H1 (cell line): ENCODE measurements around the gene CPED1. TPM values are rescaled to one million over a fixed set of nuclear protein-coding genes. Genes with fewer than 3 reads are reported as not detected.

Experiments
- CTCF ChIA-PET: fragments of 300-600 bp; sonication (Branson Sonifier 250); formaldehyde crosslinking; loops from one replicate; lab custom pipeline; 2021; ENCODE audit not compliant: partially characterized antibody; lab: Charles Lee
- POLR2A ChIA-PET: fragments of 300-600 bp; sonication (Branson Sonifier 250); formaldehyde crosslinking; loops from one replicate; lab custom pipeline; 2021; ENCODE audit warnings: inconsistent platforms; ENCODE audit not compliant: partially characterized antibody; lab: Charles Lee
- DNase-seq, 2 experiments: peaks; one replicate each; pipeline versions ENCODE4 v3.0.0 to v3.0.0-alpha.2; 2010 to 2022; ENCODE audit warnings: low spot score in 2 of 2, low read depth in 1 of 2, mixed read lengths in 1 of 2
- FAIRE-seq: peaks from 2 replicates; lab custom pipeline; 2011; peaks lifted over from hg19 to GRCh38; lab: Jason Lieb, UNC
- H2AFZ ChIP-seq: 2 replicates; pipeline ENCODE4 v1.8.1; 2012; ENCODE audit warnings: low read length, inconsistent platforms
- H2AK5ac ChIP-seq: 2 replicates; pipeline ENCODE4 v1.6.1; 2013; ENCODE audit warnings: low read depth, low read length
- H2BK120ac ChIP-seq: replicated peaks from 2 replicates; pipeline ENCODE3; 2013; ENCODE audit warnings: low read depth, low read length, inconsistent platforms
- H2BK12ac ChIP-seq: 2 replicates; pipeline ENCODE4 v1.6.1; 2013; ENCODE audit warnings: low read depth, low read length
- H2BK15ac ChIP-seq: 2 replicates; pipeline ENCODE4 v1.6.1; 2013; ENCODE audit warnings: low read length
- H2BK20ac ChIP-seq: 2 replicates; pipeline ENCODE4 v1.6.1; 2013; ENCODE audit warnings: low read length
- H2BK5ac ChIP-seq: 2 replicates; pipeline ENCODE4 v1.6.1; 2013; ENCODE audit warnings: low read depth, low read length
- H3K14ac ChIP-seq: 2 replicates; pipeline ENCODE4 v1.6.1; 2013; ENCODE audit warnings: inconsistent platforms; ENCODE audit not compliant: insufficient read length
- H3K18ac ChIP-seq: 2 replicates; pipeline ENCODE4 v1.6.1; 2013; ENCODE audit warnings: low read length; ENCODE audit errors: extremely low read depth
- H3K23ac ChIP-seq: 2 replicates; pipeline ENCODE4 v1.6.1; 2013; ENCODE audit warnings: inconsistent platforms; ENCODE audit not compliant: insufficient read length
- H3K23me2 ChIP-seq: 2 replicates; pipeline ENCODE4 v1.6.1; 2013; ENCODE audit warnings: low read depth, low read length
- H3K27ac ChIP-seq: 2 replicates; pipeline ENCODE4 v1.6.1; 2011; ENCODE audit warnings: low read depth, low read length, inconsistent platforms
- H3K27me3 ChIP-seq, 4 experiments: replicated peaks in 1 of 4; 1 replicate in 1 of 4; 2 replicates in 3 of 4; pipeline versions ENCODE4 v1.6.1 to v1.8.1; 2011 to 2013; ENCODE audit warnings: low read length in 3 of 4, mild to moderate bottlenecking in 3 of 4, inconsistent platforms in 2 of 4, mixed read lengths in 2 of 4, moderate library complexity in 1 of 4; ENCODE audit not compliant: control insufficient read depth in 3 of 4, insufficient read depth in 3 of 4; ENCODE audit errors: extremely low read depth in 1 of 4
- H3K36me3 ChIP-seq, 4 experiments: 2 replicates each; pipeline versions ENCODE4 v1.6.1 to v1.8.1; 2011 to 2013; ENCODE audit warnings: mild to moderate bottlenecking in 4 of 4, low read length in 3 of 4, moderate library complexity in 2 of 4, control low read depth in 1 of 4, inconsistent platforms in 1 of 4; ENCODE audit not compliant: insufficient read depth in 4 of 4, control insufficient read depth in 2 of 4
- H3K4ac ChIP-seq: replicated peaks from 2 replicates; pipeline ENCODE3; 2013; ENCODE audit warnings: low read length, low read depth, mixed read lengths, inconsistent platforms; ENCODE audit not compliant: insufficient read length
- H3K4me1 ChIP-seq, 4 experiments: replicated peaks in 1 of 4; 1 replicate in 1 of 4; 2 replicates in 3 of 4; pipeline versions ENCODE4 v1.6.1 to v1.8.1; 2011 to 2013; ENCODE audit warnings: low read length in 3 of 4, inconsistent platforms in 2 of 4, mixed read lengths in 1 of 4; ENCODE audit not compliant: insufficient read depth in 4 of 4, control insufficient read depth in 3 of 4
- H3K4me2 ChIP-seq, 2 experiments: 2 replicates each; pipeline versions ENCODE4 v1.6.1 to v1.8.1; 2011 to 2013; ENCODE audit warnings: low read depth in 2 of 2, low read length in 2 of 2, control low read depth in 1 of 2, inconsistent platforms in 1 of 2, mild to moderate bottlenecking in 1 of 2; ENCODE audit not compliant: insufficient read depth in 1 of 2
- H3K4me3 ChIP-seq, 4 experiments: fragments of 200-600, 300-600 bp in 1 of 4; sonication (generic), shearing (Covaris generic), sonication (Bioruptor Twin) in 1 of 4; 2 replicates each; pipeline versions ENCODE4 v1.5.1 to v1.8.1; 2011 to 2016; ENCODE audit warnings: low read length in 4 of 4, low read depth in 3 of 4, control low read depth in 2 of 4, inconsistent platforms in 2 of 4, mild to moderate bottlenecking in 2 of 4, mixed read lengths in 1 of 4, moderate library complexity in 1 of 4; ENCODE audit not compliant: insufficient read depth in 2 of 4; ENCODE audit errors: extremely low read depth in 1 of 4
- H3K56ac ChIP-seq: replicated peaks from 2 replicates; pipeline ENCODE3; 2013; ENCODE audit warnings: low read depth, mild to moderate bottlenecking, mixed read lengths, low read length, inconsistent platforms; ENCODE audit not compliant: insufficient read length
- H3K79me1 ChIP-seq: 2 replicates; pipeline ENCODE4 v1.6.1; 2013; ENCODE audit warnings: low read depth, low read length, control low read depth
- H3K79me2 ChIP-seq, 2 experiments: 2 replicates each; pipeline versions ENCODE4 v1.6.1 to v1.8.1; 2012 to 2013; ENCODE audit warnings: low read length in 2 of 2, mild to moderate bottlenecking in 2 of 2, inconsistent platforms in 1 of 2; ENCODE audit not compliant: insufficient read depth in 2 of 2, control insufficient read depth in 1 of 2
- H3K9ac ChIP-seq, 4 experiments: replicated peaks in 1 of 4; 1 replicate in 1 of 4; 2 replicates in 3 of 4; pipeline versions ENCODE4 v1.6.1 to v1.8.1; 2011 to 2013; ENCODE audit warnings: low read depth in 3 of 4, low read length in 3 of 4, control low read depth in 2 of 4, mild to moderate bottlenecking in 2 of 4, moderate library complexity in 2 of 4, inconsistent platforms in 1 of 4; ENCODE audit errors: extremely low read depth in 1 of 4
- H3K9me3 ChIP-seq, 2 experiments: 2 replicates each; pipeline versions ENCODE4 v1.6.1 to v1.8.1; 2012 to 2013; ENCODE audit warnings: mild to moderate bottlenecking in 2 of 2, moderate library complexity in 2 of 2, control low read depth in 1 of 2, inconsistent platforms in 1 of 2, low read depth in 1 of 2, low read length in 1 of 2, mixed read lengths in 1 of 2; ENCODE audit not compliant: insufficient read depth in 2 of 2
- H4K20me1 ChIP-seq, 2 experiments: replicated peaks in 1 of 2; 2 replicates each; pipeline versions ENCODE3 to v1.8.1; 2011 to 2013; ENCODE audit warnings: inconsistent platforms in 2 of 2, low read length in 2 of 2, mild to moderate bottlenecking in 1 of 2; ENCODE audit not compliant: insufficient read depth in 2 of 2, control insufficient read depth in 1 of 2
- H4K5ac ChIP-seq: 2 replicates; pipeline ENCODE4 v1.6.1; 2013; ENCODE audit warnings: low read length, low read depth, mixed read lengths, inconsistent platforms; ENCODE audit not compliant: insufficient read length
- H4K8ac ChIP-seq: 2 replicates; pipeline ENCODE4 v1.8.0; 2013; ENCODE audit warnings: mild to moderate bottlenecking, moderate library complexity, low read length, inconsistent platforms; ENCODE audit not compliant: insufficient read depth; ENCODE audit errors: extremely low read depth
- H4K91ac ChIP-seq: replicated peaks from 2 replicates; pipeline ENCODE3; 2013; ENCODE audit warnings: low read length, mixed read lengths, inconsistent platforms; ENCODE audit not compliant: insufficient read length
- BRCA1 ChIP-seq: IDR thresholded peaks from 2 replicates; pipeline ENCODE4 v1.6.1; 2012; ENCODE audit warnings: low read depth, low read length, improper control_type of control experiment
- CHD1 ChIP-seq: IDR thresholded peaks from 2 replicates; pipeline ENCODE4 v1.6.1; 2012; ENCODE audit warnings: low read depth, low read length, improper control_type of control experiment
- GTF2F1 ChIP-seq: IDR thresholded peaks from 2 replicates; pipeline ENCODE4 v1.6.1; 2012; ENCODE audit warnings: low read depth, low read length, improper control_type of control experiment, borderline replicate concordance
- TEAD4 ChIP-seq: IDR thresholded peaks from 2 replicates; pipeline ENCODE4 v1.6.1; 2012; ENCODE audit warnings: low read depth, low read length, inconsistent platforms, mixed read lengths
- WGBS, 2 experiments: shearing (Covaris generic) in 1 of 2; methylation state at CpG; one replicate each; pipeline versions ENCODE4 v1.1.6 to v1.1.7; 2013 to 2015; ENCODE audit warnings: low lambda C conversion rate in 2 of 2, mixed read lengths in 2 of 2, inconsistent platforms in 1 of 2, low coverage in 1 of 2, missing lambda C conversion rate in 1 of 2; ENCODE audit not compliant: insufficient replicate concordance in 2 of 2, insufficient coverage in 1 of 2, insufficient read length in 1 of 2; ENCODE audit errors: extremely low coverage in 1 of 2, missing lambda C conversion rate in 1 of 2; 5-methylcytosine and 5-hydroxymethylcytosine counted together
- polyA plus RNA-seq, 7 experiments: library from polyadenylated mRNA; depleted of rRNA in 3 of 7; stranded (reverse) in 5 of 7; unstranded in 2 of 7; fragments of >200 nt in 5 of 7; fragments of 200-250 nt in 2 of 7; gene quantifications; 1 replicate in 5 of 7; 2 replicates in 1 of 7; 4 replicates in 1 of 7; pipeline versions ENCODE4 v1.2.1 to v1.2.3, GENCODE V29; 2011 to 2013; ENCODE audit warnings: missing spikeins in 2 of 7, mixed read lengths in 2 of 7
- total RNA-seq: library from RNA; stranded (reverse); fragmentation: NEBNext Ultra II Directional; extraction: Animal tissue kit (Norgen Biotek cat#: 25700); gene quantifications from 2 replicates; pipeline ENCODE4 v1.2.1, GENCODE V29; 2021

CPED1 gene
- total and polyA plus RNA-seq, 2 of the 8 experiments (the other 6 are each of a cell fraction or from before 2014, with no cell fraction given), result 0.08 to 0.39 TPM

DNA sequence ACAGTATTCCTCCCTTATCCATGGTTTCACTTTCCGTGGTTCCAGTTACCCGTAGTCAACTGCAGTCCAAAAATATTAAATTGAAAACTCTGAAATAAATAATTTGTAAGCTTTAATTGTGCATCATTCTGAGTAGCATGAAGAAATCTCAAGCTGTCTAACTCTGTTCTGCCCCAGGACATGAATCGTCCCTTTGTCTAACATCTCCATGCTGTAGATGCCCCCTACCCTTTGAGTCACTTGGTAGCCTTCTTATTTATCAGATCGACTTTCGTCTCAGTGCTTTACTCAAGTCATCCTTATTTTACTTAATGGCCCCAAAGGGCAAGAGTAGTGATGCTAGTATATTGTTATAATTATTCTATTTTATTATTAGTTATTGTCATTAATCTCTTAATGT is 41.8 kb downstream of the CPED1 start:
- H3K23me2 ChIP-seq, result no peaks in the 10 kb centered on the region
- H3K4me2 ChIP-seq, result no peak overlapping the region
- H2BK20ac ChIP-seq, result no peak overlapping the region
- no peak overlapping the region for H2BK120ac ChIP-seq
- H3K9me3 ChIP-seq, result no peaks in the 10 kb centered on the region
- no peaks in the 10 kb centered on the region for H3K79me1 ChIP-seq
- H3K18ac ChIP-seq, result no peak overlapping the region
- H4K91ac ChIP-seq, result no peak overlapping the region
- H3K23ac ChIP-seq, result no peak overlapping the region
- no peak overlapping the region for H2BK12ac ChIP-seq
- no peak overlapping the region for H2AK5ac ChIP-seq
- H3K56ac ChIP-seq, result no peak overlapping the region
- H2BK15ac ChIP-seq, result no peak overlapping the region
- FAIRE-seq (no peak), DNase-seq (no peak)
- no peak overlapping the region for H2AFZ ChIP-seq
- H3K79me2 ChIP-seq, result no peaks in the 10 kb centered on the region
- H3K4me3 ChIP-seq, result no peak overlapping the region
- ChIA-PET CTCF (no interaction called here), POLR2A (no interaction called here)
- H3K36me3 ChIP-seq, result no peaks in the 10 kb centered on the region
- H4K20me1 ChIP-seq, result no peaks in the 10 kb centered on the region
- no peak overlapping the region for H3K27ac ChIP-seq
- no peak overlapping the region for H2BK5ac ChIP-seq
- H3K14ac ChIP-seq, result no peak overlapping the region
- H4K8ac ChIP-seq, result no peak overlapping the region
- WGBS, 2 experiments, result 95% methylated on average over 5 of the region's 5 CpGs; no CpG with 5 or more reads in 1 of the 2 experiments
- no peak overlapping the region for H4K5ac ChIP-seq
- H3K4me1 ChIP-seq, result peaks cover 0 to 6% (median 0%) of the 10 kb centered on the region in 4 experiments; a peak in 2 of 7 replicates
- no peak overlapping the region for H3K9ac ChIP-seq
- no peak overlapping the region for H3K4ac ChIP-seq
- H3K27me3 ChIP-seq, result no peaks in the 10 kb centered on the region
- no peak for TF ChIP-seq BRCA1
- no peak for TF ChIP-seq TEAD4
- TF ChIP-seq GTF2F1, result no peak
- no peak for TF ChIP-seq CHD1
